ENCODE results near the gene FLVCR2.

DNA sequence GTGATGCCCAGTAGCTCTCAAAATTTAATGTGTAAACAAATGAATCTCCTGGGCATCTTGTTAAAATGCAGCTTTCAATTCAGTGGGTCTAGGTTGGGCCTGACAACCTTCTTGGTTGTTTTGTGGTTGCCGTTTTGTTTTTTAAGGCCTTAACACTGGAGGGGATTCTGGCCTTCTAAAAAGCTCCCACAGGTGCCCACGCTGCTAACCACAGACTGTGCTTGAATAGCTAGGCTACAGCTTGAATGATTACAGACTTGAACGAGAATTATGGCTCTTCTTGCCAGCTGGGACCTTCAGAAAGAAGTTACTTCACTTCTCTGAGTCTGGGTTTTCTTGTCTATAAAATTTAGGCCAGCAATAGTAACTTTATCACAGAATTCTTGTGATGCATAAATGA is 1.3 kb upstream of the FLVCR2 start:
- TF ChIP-seq SIN3A (IDR thresholded peaks at IDR 0.05; ENCODE audit: borderline replicate concordance, insufficient read depth, low read length) (no peak), TAF1 (IDR thresholded peaks at IDR 0.05; ENCODE audit: borderline replicate concordance, insufficient read depth, low read length) (no peak), POLR2AphosphoS5 (IDR thresholded peaks at IDR 0.05; ENCODE audit: low read depth, low read length) (no peak)
- TF ChIP-seq, protein P1, sequence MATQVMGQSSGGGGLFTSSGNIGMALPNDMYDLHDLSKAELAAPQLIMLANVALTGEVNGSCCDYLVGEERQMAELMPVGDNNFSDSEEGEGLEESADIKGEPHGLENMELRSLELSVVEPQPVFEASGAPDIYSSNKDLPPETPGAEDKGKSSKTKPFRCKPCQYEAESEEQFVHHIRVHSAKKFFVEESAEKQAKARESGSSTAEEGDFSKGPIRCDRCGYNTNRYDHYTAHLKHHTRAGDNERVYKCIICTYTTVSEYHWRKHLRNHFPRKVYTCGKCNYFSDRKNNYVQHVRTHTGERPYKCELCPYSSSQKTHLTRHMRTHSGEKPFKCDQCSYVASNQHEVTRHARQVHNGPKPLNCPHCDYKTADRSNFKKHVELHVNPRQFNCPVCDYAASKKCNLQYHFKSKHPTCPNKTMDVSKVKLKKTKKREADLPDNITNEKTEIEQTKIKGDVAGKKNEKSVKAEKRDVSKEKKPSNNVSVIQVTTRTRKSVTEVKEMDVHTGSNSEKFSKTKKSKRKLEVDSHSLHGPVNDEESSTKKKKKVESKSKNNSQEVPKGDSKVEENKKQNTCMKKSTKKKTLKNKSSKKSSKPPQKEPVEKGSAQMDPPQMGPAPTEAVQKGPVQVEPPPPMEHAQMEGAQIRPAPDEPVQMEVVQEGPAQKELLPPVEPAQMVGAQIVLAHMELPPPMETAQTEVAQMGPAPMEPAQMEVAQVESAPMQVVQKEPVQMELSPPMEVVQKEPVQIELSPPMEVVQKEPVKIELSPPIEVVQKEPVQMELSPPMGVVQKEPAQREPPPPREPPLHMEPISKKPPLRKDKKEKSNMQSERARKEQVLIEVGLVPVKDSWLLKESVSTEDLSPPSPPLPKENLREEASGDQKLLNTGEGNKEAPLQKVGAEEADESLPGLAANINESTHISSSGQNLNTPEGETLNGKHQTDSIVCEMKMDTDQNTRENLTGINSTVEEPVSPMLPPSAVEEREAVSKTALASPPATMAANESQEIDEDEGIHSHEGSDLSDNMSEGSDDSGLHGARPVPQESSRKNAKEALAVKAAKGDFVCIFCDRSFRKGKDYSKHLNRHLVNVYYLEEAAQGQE (IDR thresholded peaks at IDR 0.05; ENCODE audit: insufficient read depth in 1 of 2, low read depth in 2 of 2, low read length in 2 of 2): no peak

Measured in PFSK-1 (cell line).